Body of pancreas (tissue), 4 donors: ENCODE data around the gene CLSTN2. TPM values are rescaled to one million over a fixed set of nuclear protein-coding genes. Genes with fewer than 3 reads are reported as not detected.

ENCODE experiments used
- ATAC-seq: fragments of 150-250 bp; one replicate; pipeline ENCODE4 v1.9.1; 2016
- DNase-seq, 4 donors: peaks; one replicate each; pipeline ENCODE4 v3.0.0-alpha.2; 2019
- H3K27ac ChIP-seq, 4 donors: fragments of 200-600 bp; sonication (generic); 1 replicate in 3 of 4; 2 replicates in 1 of 4; pipeline versions ENCODE4 v1.5.1 to v1.6.1; 2016 to 2019; ENCODE audit warnings: mild to moderate bottlenecking in 1 of 4, mixed read lengths in 1 of 4, moderate library complexity in 1 of 4
- H3K27me3 ChIP-seq, 2 donors: fragments of 200-600 bp; sonication (generic); one replicate each; pipeline ENCODE4 v1.6.0; 2016; ENCODE audit warnings: mild to moderate bottlenecking in 1 of 2
- H3K36me3 ChIP-seq, 2 donors: fragments of 200-600 bp; sonication (generic); replicated peaks in 1 of 2; 2 replicates each; pipeline ENCODE4 v1.5.1; 2016; ENCODE audit warnings: low read depth in 2 of 2; ENCODE audit not compliant: insufficient read depth in 1 of 2
- H3K4me1 ChIP-seq: fragments of 200-600 bp; sonication (generic); one replicate; pipeline ENCODE4 v1.6.0; 2016
- H3K4me3 ChIP-seq, 2 donors: fragments of 200-600 bp; sonication (generic); 1 replicate in 1 of 2; 2 replicates in 1 of 2; pipeline ENCODE4 v1.5.1; 2016 to 2019
- H3K9me3 ChIP-seq, 3 donors: fragments of 200-600 bp; sonication (generic); 1 replicate in 2 of 3; 2 replicates in 1 of 3; pipeline ENCODE4 v1.5.1; 2016
- POLR2A ChIP-seq, 3 donors: fragments of 450-650 bp; IDR thresholded peaks; one replicate each; pipeline ENCODE4 v1.6.1; 2016; ENCODE audit warnings: antibody characterized with exemption in 3 of 3, mild to moderate bottlenecking in 2 of 3
- WGBS, 2 donors: methylation state at CpG; one replicate each; pipeline ENCODE4 v1.1.5; 2017; 5-methylcytosine and 5-hydroxymethylcytosine counted together
- intact Hi-C: fragments of 100-400 bp; cut with DNase I; formaldehyde crosslinking; loops from one replicate; pipeline ENCODE4 v1.15.1; 2023
- total RNA-seq, 2 donors: library from RNA; depleted of rRNA; stranded (reverse); fragments of >200 nt; gene quantifications; one replicate each; pipeline ENCODE4 v1.1.0, GENCODE V29; 2016
- TF ChIP-seq, protein P1 (sequence below), 7 experiments: fragments of 450-650 bp in 4 of 7; fragments of 200-600 bp in 3 of 7; sonication (generic) in 3 of 7; IDR thresholded peaks; one replicate each; pipeline ENCODE4 v1.5.1; 2016 to 2019; ENCODE audit warnings: antibody characterized with exemption in 7 of 7

The CLSTN2 gene
- total RNA-seq, 2 donors from 2014 or later = 14.5 to 14.8 TPM

DNA sequence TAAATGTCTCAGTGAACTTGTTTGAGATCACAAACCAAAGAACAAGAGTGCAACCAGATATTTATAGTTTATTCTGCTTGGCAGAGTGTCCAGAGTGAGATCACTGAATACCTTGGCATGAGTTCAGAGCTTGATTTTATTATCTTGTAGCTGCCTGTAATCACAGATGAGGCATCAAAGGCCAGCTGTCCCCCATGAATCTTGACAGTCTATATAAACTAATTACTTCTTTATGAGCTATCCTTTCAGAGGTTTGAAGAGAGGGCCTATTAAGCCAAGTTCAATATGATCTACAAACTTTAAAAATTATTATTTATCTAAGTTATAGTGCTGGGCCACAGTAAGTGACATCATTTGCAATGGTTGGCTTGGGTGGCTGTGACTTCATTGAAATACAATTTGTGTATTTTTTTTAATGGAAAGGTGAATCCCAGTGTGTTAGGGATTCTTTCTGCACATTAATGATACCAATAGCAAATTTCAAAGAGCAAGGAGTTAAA is 251.5 kb downstream of the CLSTN2 start:
- no peaks in the 10 kb centered on the region for H3K36me3 ChIP-seq
- intact Hi-C loops = no loop called here
- peak overlapping the region in 3 of 4 donors; percentile 35 to 58 (median 54) for H3K27ac ChIP-seq
- peaks cover 36% of the 10 kb centered on the region for H3K4me1 ChIP-seq
- H3K9me3 ChIP-seq = no peaks in the 10 kb centered on the region
- peak; percentile 91 for ATAC-seq
- no peaks in the 10 kb centered on the region for H3K27me3 ChIP-seq
- peak; percentile 36 to 47 (median 46) for DNase-seq
- TF ChIP-seq POLR2A (IDR thresholded peaks at IDR 0.05) = no peak
- TF ChIP-seq, protein P1, sequence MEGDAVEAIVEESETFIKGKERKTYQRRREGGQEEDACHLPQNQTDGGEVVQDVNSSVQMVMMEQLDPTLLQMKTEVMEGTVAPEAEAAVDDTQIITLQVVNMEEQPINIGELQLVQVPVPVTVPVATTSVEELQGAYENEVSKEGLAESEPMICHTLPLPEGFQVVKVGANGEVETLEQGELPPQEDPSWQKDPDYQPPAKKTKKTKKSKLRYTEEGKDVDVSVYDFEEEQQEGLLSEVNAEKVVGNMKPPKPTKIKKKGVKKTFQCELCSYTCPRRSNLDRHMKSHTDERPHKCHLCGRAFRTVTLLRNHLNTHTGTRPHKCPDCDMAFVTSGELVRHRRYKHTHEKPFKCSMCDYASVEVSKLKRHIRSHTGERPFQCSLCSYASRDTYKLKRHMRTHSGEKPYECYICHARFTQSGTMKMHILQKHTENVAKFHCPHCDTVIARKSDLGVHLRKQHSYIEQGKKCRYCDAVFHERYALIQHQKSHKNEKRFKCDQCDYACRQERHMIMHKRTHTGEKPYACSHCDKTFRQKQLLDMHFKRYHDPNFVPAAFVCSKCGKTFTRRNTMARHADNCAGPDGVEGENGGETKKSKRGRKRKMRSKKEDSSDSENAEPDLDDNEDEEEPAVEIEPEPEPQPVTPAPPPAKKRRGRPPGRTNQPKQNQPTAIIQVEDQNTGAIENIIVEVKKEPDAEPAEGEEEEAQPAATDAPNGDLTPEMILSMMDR (IDR thresholded peaks at IDR 0.05) = no peak
- no peak overlapping the region for H3K4me3 ChIP-seq

DNA sequence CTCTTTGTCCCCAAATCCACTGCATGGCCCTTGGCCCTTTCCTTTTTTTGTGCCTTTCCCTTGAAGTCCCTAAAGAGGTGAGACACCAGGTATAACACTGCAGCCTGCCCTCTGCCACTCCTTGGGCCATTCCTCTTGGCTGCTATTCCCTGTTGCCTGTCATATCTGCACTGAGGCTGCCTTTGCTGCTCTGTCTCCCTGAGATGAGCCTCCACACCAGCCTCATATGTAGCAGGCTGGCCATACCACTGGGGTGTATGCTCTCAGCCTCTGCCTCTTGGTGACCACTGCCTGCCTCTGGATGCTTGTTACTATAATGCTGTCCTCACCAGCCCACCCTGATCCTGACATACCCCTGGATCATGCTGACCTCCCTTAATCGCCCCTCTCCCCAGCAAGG is 252.0 kb downstream of the CLSTN2 start:
- Histone ChIP-seq H3K36me3 (no peaks in the 10 kb centered on the region), H3K27me3 (no peaks in the 10 kb centered on the region), H3K27ac (peak overlapping the region in 1 of 4 donors; percentile 17), H3K4me3 (no peak overlapping the region), H3K9me3 (no peaks in the 10 kb centered on the region), H3K4me1 (peaks cover 36% of the 10 kb centered on the region)
- 86 to 100% methylated on average over 1 of the region's 1 CpG for WGBS, 2 donors
- ATAC-seq (no peak), DNase-seq (no peak)
- intact Hi-C loops = no loop called here
- TF ChIP-seq, protein P1 (IDR thresholded peaks at IDR 0.05) = no peak
- no peak for TF ChIP-seq POLR2A (IDR thresholded peaks at IDR 0.05)

DNA sequence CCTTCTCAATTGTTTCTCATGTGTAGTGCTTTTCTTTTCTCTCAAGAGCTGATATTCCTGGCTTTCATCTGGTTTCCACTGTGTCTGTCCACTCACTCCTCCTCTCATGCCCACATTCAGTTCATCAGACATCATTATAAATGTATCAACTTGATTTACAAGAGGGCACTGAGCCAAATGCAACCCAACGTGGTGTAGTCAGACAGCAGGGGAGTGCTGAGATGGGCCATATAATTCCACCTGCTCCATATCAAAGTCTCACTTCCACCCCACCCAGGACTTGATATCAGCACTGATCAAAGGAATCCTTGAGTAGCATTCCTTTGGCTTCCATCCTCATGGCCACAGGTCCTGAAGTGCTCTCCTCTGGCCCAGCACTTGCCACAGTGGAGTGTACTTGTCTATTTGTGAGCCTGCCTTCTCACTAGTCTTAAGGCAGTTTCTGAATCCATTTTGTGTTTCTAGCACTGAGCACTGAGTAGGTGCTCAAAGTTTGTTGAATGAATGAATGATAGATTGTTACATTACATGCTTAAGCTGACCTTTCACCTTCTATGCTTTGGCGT is 252.8 kb downstream of the CLSTN2 start:
- Histone ChIP-seq H3K4me3 (no peak overlapping the region), H3K4me1 (peaks cover 36% of the 10 kb centered on the region), H3K36me3 (no peaks in the 10 kb centered on the region), H3K27me3 (no peaks in the 10 kb centered on the region), H3K27ac (no peak overlapping the region), H3K9me3 (no peaks in the 10 kb centered on the region)
- TF ChIP-seq POLR2A (IDR thresholded peaks at IDR 0.05) = no peak
- TF ChIP-seq, protein P1 (IDR thresholded peaks at IDR 0.05) = no peak
- ATAC-seq = no peak
- DNase-seq = no peak
- intact Hi-C loops = no loop called here
- WGBS, 2 donors = 26 to 32% methylated on average over 2 of the region's 2 CpGs

DNA sequence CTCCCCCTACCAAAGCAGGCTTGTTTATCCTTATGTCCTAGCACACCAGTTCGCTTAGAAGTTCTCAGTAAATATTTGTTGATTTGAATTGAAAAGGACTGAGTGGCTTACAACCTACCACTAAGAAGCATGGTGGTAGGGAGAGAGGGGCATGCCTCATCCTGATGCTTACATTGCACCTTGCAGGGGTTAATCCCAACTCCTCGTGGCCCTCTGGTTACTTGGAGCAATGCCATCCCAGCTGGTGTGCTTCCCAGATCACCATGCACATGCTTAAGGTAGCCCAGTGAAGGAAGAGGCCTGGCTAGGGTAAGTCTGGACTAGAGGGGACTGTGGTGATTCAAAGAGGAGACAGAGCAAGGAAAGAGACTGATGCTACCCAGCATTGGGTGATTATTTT is 253.3 kb downstream of the CLSTN2 start:
- no peaks in the 10 kb centered on the region for H3K36me3 ChIP-seq
- intact Hi-C loops = no loop called here
- no peaks in the 10 kb centered on the region for H3K9me3 ChIP-seq
- DNase-seq (peak; percentile 80 to 88 (median 86)), ATAC-seq (peak; percentile 71)
- H3K4me1 ChIP-seq = peaks cover 36% of the 10 kb centered on the region
- WGBS, 2 donors = 21 to 30% methylated on average over 2 of the region's 2 CpGs
- no peak overlapping the region for H3K27ac ChIP-seq
- no peak overlapping the region for H3K4me3 ChIP-seq
- TF ChIP-seq POLR2A (IDR thresholded peaks at IDR 0.05) = no peak
- TF ChIP-seq, protein P1 (IDR thresholded peaks at IDR 0.05) = no peak
- H3K27me3 ChIP-seq = no peaks in the 10 kb centered on the region

DNA sequence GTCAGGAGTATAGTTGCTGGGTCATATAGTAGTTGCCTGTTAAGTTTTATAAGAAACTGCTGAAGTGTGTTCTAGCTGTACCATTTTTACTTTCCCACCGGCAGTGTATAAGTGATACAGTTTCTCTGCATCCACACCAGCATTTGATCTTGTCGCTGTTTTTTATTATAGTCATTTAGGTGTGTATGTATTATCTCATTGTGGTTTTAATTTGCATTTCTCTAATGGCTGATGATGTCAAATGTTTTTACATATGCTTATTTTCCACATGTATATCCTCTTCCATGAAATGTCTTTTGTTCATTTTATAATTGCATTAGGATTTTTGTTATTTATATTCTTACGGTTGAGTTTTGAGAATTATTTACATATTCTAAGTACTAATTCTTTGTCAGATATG is 254.3 kb downstream of the CLSTN2 start:
- Histone ChIP-seq H3K27me3 (no peaks in the 10 kb centered on the region), H3K27ac (no peak overlapping the region), H3K9me3 (no peaks in the 10 kb centered on the region), H3K4me3 (no peak overlapping the region), H3K36me3 (no peaks in the 10 kb centered on the region), H3K4me1 (peaks cover 36% of the 10 kb centered on the region)
- intact Hi-C loops = no loop called here
- no peak for DNase-seq
- ATAC-seq = no peak
- WGBS, 2 donors = 93 to 95% methylated on average over 3 of the region's 3 CpGs
- no peak for TF ChIP-seq POLR2A (IDR thresholded peaks at IDR 0.05)
- TF ChIP-seq, protein P1 (IDR thresholded peaks at IDR 0.05) = no peak
